SK-N-SH (cell line): Measurements from ENCODE around the gene SLC1A3. TPM values are rescaled to one million over a fixed set of nuclear protein-coding genes. Genes with fewer than 3 reads are reported as not detected.

ENCODE experiments used
- CTCF ChIA-PET: fragments of 300-600, 350-600 bp; formaldehyde crosslinking; extraction: SDS; loops from one replicate; lab custom pipeline; 2021; lab: Yijun Ruan, JAX
- POLR2A ChIA-PET: fragments of 350-600 bp; sonication (Branson Sonifier 250); formaldehyde crosslinking; extraction: SDS; loops from one replicate; lab custom pipeline; 2020; ENCODE audit warnings: antibody characterized with exemption, inconsistent platforms; lab: Yijun Ruan, JAX
- DNase-seq: peaks from one replicate; pipeline ENCODE4 v3.0.0; 2012
- H2AFZ ChIP-seq: fragments of 200-600 bp; sonication (generic); 2 replicates; pipeline ENCODE4 v1.8.1; 2016; ENCODE audit warnings: antibody characterized with exemption, mild to moderate bottlenecking, low read depth
- H3F3A ChIP-seq: fragments of 200-600 bp; sonication (generic); replicated peaks from 2 replicates; pipeline ENCODE3; 2016; ENCODE audit warnings: antibody characterized with exemption, mild to moderate bottlenecking; ENCODE audit not compliant: insufficient read depth
- H3K27ac ChIP-seq, 2 experiments: fragments of 200-500 bp in 1 of 2; fragments of 200-600 bp in 1 of 2; sonication (Bioruptor generic) in 1 of 2; sonication (generic), shearing (Covaris generic) in 1 of 2; 2 replicates each; pipeline versions ENCODE4 v1.5.1 to v1.6.1; 2014 to 2016; ENCODE audit warnings: low read depth in 2 of 2, inconsistent platforms in 1 of 2, low read length in 1 of 2, mild to moderate bottlenecking in 1 of 2, mixed read lengths in 1 of 2
- H3K27me3 ChIP-seq: fragments of 200-600 bp; sonication (generic), shearing (Covaris generic); 2 replicates; pipeline ENCODE4 v1.6.1; 2016; ENCODE audit warnings: mixed run types; ENCODE audit not compliant: insufficient read depth
- H3K36me3 ChIP-seq, 2 experiments: fragments of 200-500 bp in 1 of 2; fragments of 200-600 bp in 1 of 2; sonication (Bioruptor generic) in 1 of 2; sonication (generic) in 1 of 2; replicated peaks in 1 of 2; 2 replicates each; pipeline versions ENCODE3 to v1.5.1; 2014 to 2016; ENCODE audit warnings: low read length in 1 of 2, mild to moderate bottlenecking in 1 of 2; ENCODE audit not compliant: insufficient read depth in 2 of 2, control insufficient read depth in 1 of 2
- H3K4me1 ChIP-seq, 2 experiments: fragments of 200-500 bp in 1 of 2; fragments of 200-600 bp in 1 of 2; sonication (Bioruptor generic) in 1 of 2; sonication (generic), shearing (Covaris generic) in 1 of 2; 2 replicates each; pipeline versions ENCODE4 v1.5.1 to v1.6.1; 2014 to 2016; ENCODE audit warnings: low read depth in 1 of 2, low read length in 1 of 2, mixed run types in 1 of 2; ENCODE audit not compliant: insufficient read depth in 2 of 2, control insufficient read depth in 1 of 2
- H3K4me2 ChIP-seq: fragments of 200-600 bp; sonication (generic), shearing (Covaris generic); 2 replicates; pipeline ENCODE4 v1.6.1; 2017; ENCODE audit warnings: mixed run types
- H3K4me3 ChIP-seq, 2 experiments: fragments of 200-500 bp in 1 of 2; fragments of 200-600 bp in 1 of 2; sonication (Bioruptor generic) in 1 of 2; sonication (generic), shearing (Covaris generic) in 1 of 2; 2 replicates each; pipeline versions ENCODE4 v1.5.1 to v1.8.1; 2014 to 2016; ENCODE audit warnings: low read depth in 2 of 2, inconsistent platforms in 1 of 2, low read length in 1 of 2, mild to moderate bottlenecking in 1 of 2, mixed read lengths in 1 of 2, moderate library complexity in 1 of 2
- H3K79me2 ChIP-seq: fragments of 200-600 bp; sonication (generic); 2 replicates; pipeline ENCODE4 v1.8.1; 2017; ENCODE audit warnings: mild to moderate bottlenecking; ENCODE audit not compliant: insufficient read depth
- H3K9ac ChIP-seq: fragments of 200-600 bp; sonication (generic); 2 replicates; pipeline ENCODE4 v1.6.1; 2017; ENCODE audit warnings: mixed run types
- H3K9me2 ChIP-seq: fragments of 200-600 bp; sonication (generic); 2 replicates; pipeline ENCODE4 v1.6.1; 2017; ENCODE audit warnings: mixed run types
- H3K9me3 ChIP-seq: fragments of 200-600 bp; sonication (generic); 2 replicates; pipeline ENCODE4 v1.6.1; 2017; ENCODE audit warnings: mixed run types, mild to moderate bottlenecking, moderate library complexity
- H4K20me1 ChIP-seq: fragments of 200-600 bp; sonication (generic); 2 replicates; pipeline ENCODE4 v1.6.1; 2017; ENCODE audit warnings: mild to moderate bottlenecking, mixed run types; ENCODE audit not compliant: insufficient read depth
- EP300 ChIP-seq, 2 experiments: IDR thresholded peaks; 2 replicates each; pipeline versions ENCODE4 v1.4.0 to v1.6.1; 2012; ENCODE audit warnings: borderline replicate concordance in 1 of 2, low read depth in 1 of 2, low read length in 1 of 2
- EZH2phosphoT487 ChIP-seq: fragments of 200-600 bp; sonication (generic); IDR thresholded peaks from 2 replicates; pipeline ENCODE4 v1.6.1; 2017; ENCODE audit warnings: low read depth, mixed run types, mild to moderate bottlenecking, antibody characterized with exemption, moderate library complexity, borderline replicate concordance
- FOSL2 ChIP-seq: IDR thresholded peaks from 2 replicates; pipeline ENCODE4 v1.4.0; 2012; ENCODE audit warnings: low read depth, mild to moderate bottlenecking, moderate library complexity, borderline replicate concordance
- FOXM1 ChIP-seq: IDR thresholded peaks from 2 replicates; pipeline ENCODE4 v1.4.0; 2012; ENCODE audit warnings: low read depth, mild to moderate bottlenecking
- NFIC ChIP-seq: IDR thresholded peaks from 2 replicates; pipeline ENCODE4 v1.4.0; 2012; ENCODE audit warnings: borderline replicate concordance
- RAD21 ChIP-seq: IDR thresholded peaks from 2 replicates; pipeline ENCODE4 v1.6.1; 2012; ENCODE audit warnings: mild to moderate bottlenecking, low read length
- RXRA ChIP-seq: IDR thresholded peaks from 2 replicates; pipeline ENCODE4 v1.4.0; 2012; ENCODE audit warnings: low read depth, mild to moderate bottlenecking, borderline replicate concordance
- SIN3A ChIP-seq: IDR thresholded peaks from 2 replicates; pipeline ENCODE4 v1.6.1; 2012; ENCODE audit warnings: low read depth, mild to moderate bottlenecking, low read length, moderate library complexity, borderline replicate concordance
- TEAD4 ChIP-seq: IDR thresholded peaks from 2 replicates; pipeline ENCODE4 v1.4.0; 2012; ENCODE audit warnings: mild to moderate bottlenecking, borderline replicate concordance; ENCODE audit not compliant: insufficient read depth
- USF1 ChIP-seq: IDR thresholded peaks from 2 replicates; pipeline ENCODE4 v1.4.0; 2012; ENCODE audit warnings: low read depth, borderline replicate concordance
- YY1 ChIP-seq: IDR thresholded peaks from 2 replicates; pipeline ENCODE4 v1.4.0; 2012; ENCODE audit warnings: low read depth, mild to moderate bottlenecking
- WGBS: methylation state at CpG from one replicate; pipeline ENCODE4 v1.1.6; 2017; ENCODE audit warnings: low lambda C conversion rate; 5-methylcytosine and 5-hydroxymethylcytosine counted together
- polyA plus RNA-seq, 3 experiments: library from polyadenylated mRNA; depleted of rRNA; stranded (reverse); fragments of >200 nt; gene quantifications; 2 replicates each; pipeline ENCODE4 v1.2.3, GENCODE V29; 2012
- TF ChIP-seq, protein P1 (sequence below): IDR thresholded peaks from 2 replicates; pipeline ENCODE4 v1.6.1; 2012; ENCODE audit warnings: mild to moderate bottlenecking, low read depth, low read length, moderate library complexity
- TF ChIP-seq, protein P2 (sequence below): IDR thresholded peaks from 2 replicates; pipeline ENCODE4; 2012
- TF ChIP-seq, protein P3 (sequence below): IDR thresholded peaks from 2 replicates; pipeline ENCODE4 v1.4.0; 2012; ENCODE audit warnings: low read depth

SLC1A3 gene
- polyA plus RNA-seq, 1 of the 3 experiments (the other 2 are of a cell fraction) = not detected

DNA sequence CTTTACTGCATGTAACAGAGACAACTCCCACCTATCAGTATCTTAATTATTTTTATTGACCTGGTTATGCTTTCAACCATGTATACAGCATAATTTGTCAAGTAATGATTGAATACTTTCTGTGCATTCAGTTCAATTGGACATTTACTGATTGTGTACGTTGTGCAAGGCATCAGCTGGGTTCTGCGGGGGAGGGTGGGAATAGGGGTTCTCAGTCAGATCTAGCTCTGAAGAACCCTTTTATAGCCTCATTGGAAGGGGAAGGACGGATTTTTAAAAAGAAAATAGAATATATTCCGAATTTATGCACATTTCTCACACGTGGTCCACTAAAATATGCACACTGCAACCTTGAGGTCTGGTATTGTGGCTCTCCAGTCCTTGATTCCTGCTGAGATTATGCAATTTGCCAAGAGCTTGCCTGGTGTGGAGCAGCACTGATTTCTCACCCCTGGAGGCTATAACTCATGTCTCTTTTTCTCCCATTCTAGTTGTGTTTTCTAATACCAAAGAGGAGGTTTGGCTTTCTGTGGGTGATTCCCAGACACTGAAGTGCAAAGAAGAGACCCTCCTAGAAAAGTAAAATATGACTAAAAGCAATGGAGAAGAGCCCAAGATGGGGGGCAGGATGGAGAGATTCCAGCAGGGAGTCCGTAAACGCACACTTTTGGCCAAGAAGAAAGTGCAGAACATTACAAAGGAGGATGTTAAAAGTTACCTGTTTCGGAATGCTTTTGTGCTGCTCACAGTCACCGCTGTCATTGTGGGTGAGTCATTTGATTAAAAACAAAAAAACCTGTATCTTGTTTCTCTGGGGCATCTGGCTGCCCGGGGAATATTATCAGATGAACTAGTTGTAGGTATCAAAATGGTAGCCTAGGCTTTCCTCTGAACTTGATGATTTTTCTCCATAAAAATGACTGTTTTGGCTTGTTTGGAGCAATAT is 1.7 kb downstream of the SLC1A3 start (continued):
- TF ChIP-seq, protein P1, sequence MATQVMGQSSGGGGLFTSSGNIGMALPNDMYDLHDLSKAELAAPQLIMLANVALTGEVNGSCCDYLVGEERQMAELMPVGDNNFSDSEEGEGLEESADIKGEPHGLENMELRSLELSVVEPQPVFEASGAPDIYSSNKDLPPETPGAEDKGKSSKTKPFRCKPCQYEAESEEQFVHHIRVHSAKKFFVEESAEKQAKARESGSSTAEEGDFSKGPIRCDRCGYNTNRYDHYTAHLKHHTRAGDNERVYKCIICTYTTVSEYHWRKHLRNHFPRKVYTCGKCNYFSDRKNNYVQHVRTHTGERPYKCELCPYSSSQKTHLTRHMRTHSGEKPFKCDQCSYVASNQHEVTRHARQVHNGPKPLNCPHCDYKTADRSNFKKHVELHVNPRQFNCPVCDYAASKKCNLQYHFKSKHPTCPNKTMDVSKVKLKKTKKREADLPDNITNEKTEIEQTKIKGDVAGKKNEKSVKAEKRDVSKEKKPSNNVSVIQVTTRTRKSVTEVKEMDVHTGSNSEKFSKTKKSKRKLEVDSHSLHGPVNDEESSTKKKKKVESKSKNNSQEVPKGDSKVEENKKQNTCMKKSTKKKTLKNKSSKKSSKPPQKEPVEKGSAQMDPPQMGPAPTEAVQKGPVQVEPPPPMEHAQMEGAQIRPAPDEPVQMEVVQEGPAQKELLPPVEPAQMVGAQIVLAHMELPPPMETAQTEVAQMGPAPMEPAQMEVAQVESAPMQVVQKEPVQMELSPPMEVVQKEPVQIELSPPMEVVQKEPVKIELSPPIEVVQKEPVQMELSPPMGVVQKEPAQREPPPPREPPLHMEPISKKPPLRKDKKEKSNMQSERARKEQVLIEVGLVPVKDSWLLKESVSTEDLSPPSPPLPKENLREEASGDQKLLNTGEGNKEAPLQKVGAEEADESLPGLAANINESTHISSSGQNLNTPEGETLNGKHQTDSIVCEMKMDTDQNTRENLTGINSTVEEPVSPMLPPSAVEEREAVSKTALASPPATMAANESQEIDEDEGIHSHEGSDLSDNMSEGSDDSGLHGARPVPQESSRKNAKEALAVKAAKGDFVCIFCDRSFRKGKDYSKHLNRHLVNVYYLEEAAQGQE = no peak
- TF ChIP-seq, protein P2, sequence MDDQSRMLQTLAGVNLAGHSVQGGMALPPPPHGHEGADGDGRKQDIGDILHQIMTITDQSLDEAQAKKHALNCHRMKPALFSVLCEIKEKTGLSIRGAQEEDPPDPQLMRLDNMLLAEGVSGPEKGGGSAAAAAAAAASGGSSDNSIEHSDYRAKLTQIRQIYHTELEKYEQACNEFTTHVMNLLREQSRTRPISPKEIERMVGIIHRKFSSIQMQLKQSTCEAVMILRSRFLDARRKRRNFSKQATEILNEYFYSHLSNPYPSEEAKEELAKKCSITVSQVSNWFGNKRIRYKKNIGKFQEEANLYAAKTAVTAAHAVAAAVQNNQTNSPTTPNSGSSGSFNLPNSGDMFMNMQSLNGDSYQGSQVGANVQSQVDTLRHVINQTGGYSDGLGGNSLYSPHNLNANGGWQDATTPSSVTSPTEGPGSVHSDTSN = no peak
- no peak for TF ChIP-seq FOXM1
- TF ChIP-seq YY1 = no peak
- TF ChIP-seq RXRA = no peak
- TF ChIP-seq EP300 (IDR thresholded peaks at IDR 0.05; ENCODE audit: borderline replicate concordance in 1 of 2, low read depth in 1 of 2, low read length in 1 of 2) = no peak
- no peak for TF ChIP-seq NFIC
- TF ChIP-seq USF1 = no peak
- TF ChIP-seq TEAD4 = no peak
- TF ChIP-seq, protein P3, sequence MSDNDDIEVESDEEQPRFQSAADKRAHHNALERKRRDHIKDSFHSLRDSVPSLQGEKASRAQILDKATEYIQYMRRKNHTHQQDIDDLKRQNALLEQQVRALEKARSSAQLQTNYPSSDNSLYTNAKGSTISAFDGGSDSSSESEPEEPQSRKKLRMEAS = no peak
- TF ChIP-seq EZH2phosphoT487 = no peak
- TF ChIP-seq, all 33 proteins: peak for 0

- no peak for DNase-seq
- Histone ChIP-seq H3K4me3 (no peak overlapping the region), H3K36me3 (no peaks in the 10 kb centered on the region), H3K79me2 (no peaks in the 10 kb centered on the region), H4K20me1 (no peaks in the 10 kb centered on the region), H3K4me1 (no peaks in the 10 kb centered on the region; a peak in 1 of 4 replicates), H3K27me3 (peaks cover 54% of the 10 kb centered on the region), H3K4me2 (no peak overlapping the region), H3K9me2 (no peaks in the 10 kb centered on the region), H2AFZ (no peak overlapping the region), H3F3A (no peaks in the 10 kb centered on the region), H3K27ac (no peak overlapping the region), H3K9ac (no peak overlapping the region), H3K9me3 (no peaks in the 10 kb centered on the region)
- CTCF ChIA-PET = interaction anchor here (1.0 kb wide), 1 partner anchor 104 kb away, joined by 3 read pairs; no protein-coding TSS in a partner anchor
- 0% methylated on average over 1 of the region's 1 CpG for WGBS
- POLR2A ChIA-PET = no interaction called here
- TF ChIP-seq SIN3A (no peak), FOSL2 (no peak), RXRA (no peak), RAD21 (no peak), USF1 (no peak)
- TF ChIP-seq, protein P1 = no peak
- TF ChIP-seq, protein P2 = no peak
These were observed 4.2 kb downstream of the SLC1A3 start for GRCh38 chr5:36610621-36611020.
